ENCODE results near the gene TPX2.

Gene TPX2

DNA sequence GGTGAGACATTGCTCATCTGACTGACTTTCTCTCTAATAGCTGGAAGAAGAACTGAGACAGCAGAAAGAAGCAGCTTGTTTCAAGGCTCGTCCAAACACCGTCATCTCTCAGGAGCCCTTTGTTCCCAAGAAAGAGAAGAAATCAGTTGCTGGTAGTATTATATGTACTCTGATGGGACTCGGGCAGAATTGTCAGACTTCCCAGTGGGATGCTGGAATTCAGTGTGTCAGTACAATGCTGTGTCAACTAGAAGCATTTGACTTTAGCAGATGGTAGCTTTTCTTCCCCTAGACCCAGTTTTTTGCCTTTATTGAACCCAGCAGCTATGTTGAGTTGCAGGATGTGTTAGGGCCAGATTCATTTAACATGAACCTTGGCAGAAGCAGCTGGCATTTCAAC, 58.3 kb downstream of the TPX2 start:
- no peaks in the 10 kb centered on the region for H3K4me1 Mint-ChIP-seq

DNA sequence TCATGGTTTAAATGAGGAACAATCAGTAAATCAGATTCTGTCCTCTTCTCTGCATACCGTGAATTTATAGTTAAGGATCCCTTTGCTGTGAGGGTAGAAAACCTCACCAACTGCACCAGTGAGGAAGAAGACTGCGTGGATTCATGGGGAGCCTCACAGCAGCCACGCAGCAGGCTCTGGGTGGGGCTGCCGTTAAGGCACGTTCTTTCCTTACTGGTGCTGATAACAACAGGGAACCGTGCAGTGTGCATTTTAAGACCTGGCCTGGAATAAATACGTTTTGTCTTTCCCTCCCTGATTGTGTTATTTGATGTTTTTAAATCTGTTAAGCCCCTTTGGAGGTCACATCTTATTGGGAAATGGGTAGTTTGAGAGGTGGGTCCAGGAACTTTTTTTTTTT, 62.4 kb downstream of the TPX2 start:
- TF ChIP-seq, protein P1, sequence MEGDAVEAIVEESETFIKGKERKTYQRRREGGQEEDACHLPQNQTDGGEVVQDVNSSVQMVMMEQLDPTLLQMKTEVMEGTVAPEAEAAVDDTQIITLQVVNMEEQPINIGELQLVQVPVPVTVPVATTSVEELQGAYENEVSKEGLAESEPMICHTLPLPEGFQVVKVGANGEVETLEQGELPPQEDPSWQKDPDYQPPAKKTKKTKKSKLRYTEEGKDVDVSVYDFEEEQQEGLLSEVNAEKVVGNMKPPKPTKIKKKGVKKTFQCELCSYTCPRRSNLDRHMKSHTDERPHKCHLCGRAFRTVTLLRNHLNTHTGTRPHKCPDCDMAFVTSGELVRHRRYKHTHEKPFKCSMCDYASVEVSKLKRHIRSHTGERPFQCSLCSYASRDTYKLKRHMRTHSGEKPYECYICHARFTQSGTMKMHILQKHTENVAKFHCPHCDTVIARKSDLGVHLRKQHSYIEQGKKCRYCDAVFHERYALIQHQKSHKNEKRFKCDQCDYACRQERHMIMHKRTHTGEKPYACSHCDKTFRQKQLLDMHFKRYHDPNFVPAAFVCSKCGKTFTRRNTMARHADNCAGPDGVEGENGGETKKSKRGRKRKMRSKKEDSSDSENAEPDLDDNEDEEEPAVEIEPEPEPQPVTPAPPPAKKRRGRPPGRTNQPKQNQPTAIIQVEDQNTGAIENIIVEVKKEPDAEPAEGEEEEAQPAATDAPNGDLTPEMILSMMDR (IDR thresholded peaks at IDR 0.05; ENCODE audit: unreplicated experiment in 3 of 3): no peak
- Mint-ChIP-seq H3K4me1 (peaks cover 10% of the 10 kb centered on the region), H3K36me3 (ENCODE audit: low read depth) (peaks cover 71% of the 10 kb centered on the region), H3K27me3 (ENCODE audit: low read depth) (no peaks in the 10 kb centered on the region), H3K9me3 (no peaks in the 10 kb centered on the region), H3K4me3 (no peak overlapping the region), H3K27ac (no peak overlapping the region)

More for the DNA sequence above, 58.3 kb downstream of the TPX2 start:
- H3K4me3 Mint-ChIP-seq: no peak overlapping the region
- peaks cover 61% of the 10 kb centered on the region for H3K36me3 Mint-ChIP-seq (ENCODE audit: low read depth)
- no peaks in the 10 kb centered on the region for H3K27me3 Mint-ChIP-seq (ENCODE audit: low read depth)
- TF ChIP-seq, protein P1 (IDR thresholded peaks at IDR 0.05; ENCODE audit: unreplicated experiment in 3 of 3): no peak
- no peak overlapping the region for H3K27ac Mint-ChIP-seq
- no peaks in the 10 kb centered on the region for H3K9me3 Mint-ChIP-seq

DNA sequence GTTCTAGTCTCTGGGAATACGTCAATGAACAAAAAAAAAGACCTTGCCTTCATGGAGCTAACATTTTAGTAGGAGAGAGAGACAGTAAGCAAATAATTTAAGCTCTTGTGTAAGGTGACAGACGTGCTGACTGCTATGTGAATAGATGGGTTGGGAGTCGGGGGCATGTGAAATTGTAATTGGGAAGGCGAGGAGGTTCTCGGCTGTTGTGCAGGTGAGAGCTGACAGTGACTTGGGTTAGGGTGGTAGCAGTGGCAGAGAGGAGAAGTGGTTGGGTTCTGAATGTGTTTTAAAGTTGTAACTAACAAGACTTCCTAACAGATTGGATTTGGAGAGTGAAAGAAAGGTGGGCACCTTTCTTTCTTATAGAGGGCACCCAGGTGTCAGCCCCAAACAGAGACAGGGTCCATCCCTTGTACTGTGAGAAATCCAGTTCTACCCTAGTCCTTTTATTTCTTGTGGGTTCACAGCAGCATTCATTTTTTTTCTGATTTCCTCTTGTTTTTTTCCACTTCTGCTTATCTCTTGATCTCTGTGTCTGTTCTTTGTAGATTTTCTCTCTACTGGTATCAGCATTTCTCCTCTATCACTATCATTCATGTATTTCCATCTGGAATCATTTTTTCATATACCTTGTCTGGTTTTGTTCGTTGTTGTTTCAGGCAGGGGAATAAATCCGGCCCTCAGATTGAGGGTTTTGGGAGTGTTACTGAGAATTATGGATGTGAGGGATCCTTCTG, 64.6 kb downstream of the TPX2 start:
- peaks cover 12% of the 10 kb centered on the region for H3K4me1 Mint-ChIP-seq
- H3K4me3 Mint-ChIP-seq: no peak overlapping the region
- H3K9me3 Mint-ChIP-seq: no peaks in the 10 kb centered on the region
- no peak overlapping the region for H3K27ac Mint-ChIP-seq
- H3K36me3 Mint-ChIP-seq (ENCODE audit: low read depth): peaks cover 55% of the 10 kb centered on the region
- H3K27me3 Mint-ChIP-seq (ENCODE audit: low read depth): no peaks in the 10 kb centered on the region
- TF ChIP-seq, protein P1 (IDR thresholded peaks at IDR 0.05; ENCODE audit: unreplicated experiment in 3 of 3): no peak

DNA sequence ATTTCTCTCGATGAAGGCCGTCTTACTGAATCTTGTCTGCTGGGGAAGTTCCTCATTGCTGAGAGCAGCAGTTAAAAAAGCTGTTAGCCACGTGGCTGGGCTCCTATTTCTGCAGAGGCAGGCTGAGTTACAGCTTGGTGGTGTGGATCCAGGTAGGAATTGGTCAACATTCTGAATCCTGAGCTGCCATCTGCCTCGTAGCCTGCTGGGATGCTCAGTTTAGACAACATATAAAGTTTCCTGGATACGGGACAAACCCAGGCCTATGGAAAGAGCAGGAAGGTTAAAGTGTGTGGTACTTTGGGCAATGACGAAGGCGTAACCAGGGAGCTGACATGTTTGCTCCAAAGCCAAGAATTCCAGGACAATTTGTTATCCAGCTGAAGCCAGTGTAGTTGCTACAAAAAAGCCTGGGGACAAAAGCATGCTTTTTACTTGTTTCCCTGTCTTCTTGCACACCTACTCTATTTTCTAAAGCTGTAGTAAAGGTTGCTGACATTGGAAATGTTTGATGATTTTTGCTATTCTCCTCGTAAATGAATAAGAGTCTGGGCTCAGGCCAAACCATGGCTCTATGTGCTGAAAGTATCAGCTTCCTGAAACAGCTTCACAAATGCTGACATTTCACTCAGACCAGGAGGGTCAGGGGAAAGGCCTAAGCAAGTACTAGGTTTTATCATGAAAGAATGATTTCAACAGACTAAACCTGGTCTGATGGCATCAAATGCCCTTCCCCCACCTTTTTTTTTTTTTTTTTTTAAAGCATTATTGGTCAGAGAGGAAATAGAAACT, 67.7 kb downstream of the TPX2 start:
- Mint-ChIP-seq H3K27me3 (ENCODE audit: low read depth) (no peaks in the 10 kb centered on the region), H3K9me3 (no peaks in the 10 kb centered on the region), H3K36me3 (ENCODE audit: low read depth) (peaks cover 36% of the 10 kb centered on the region), H3K4me3 (no peak overlapping the region), H3K4me1 (peaks cover 32% of the 10 kb centered on the region), H3K27ac (no peak overlapping the region)
- TF ChIP-seq, protein P1 (IDR thresholded peaks at IDR 0.05; ENCODE audit: unreplicated experiment in 3 of 3): no peak

DNA sequence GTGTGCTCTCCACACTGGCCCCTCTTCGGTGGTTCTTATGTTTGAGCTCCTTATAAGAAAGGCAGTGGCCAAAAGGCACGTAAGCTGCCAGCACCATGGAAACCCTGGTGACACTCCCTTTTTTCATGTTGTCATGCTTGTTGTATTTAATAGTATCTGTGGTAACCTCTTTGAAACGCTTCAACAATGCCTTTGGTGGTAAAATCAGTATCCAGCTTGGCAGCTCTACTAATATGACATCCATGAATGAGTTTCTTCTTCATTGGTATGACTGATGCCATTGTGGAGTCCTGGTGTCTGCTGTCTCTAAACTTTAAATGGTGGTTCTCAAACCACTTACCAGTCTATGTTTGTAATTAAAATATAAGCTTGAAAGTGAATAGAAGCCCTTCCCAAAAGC, 69.4 kb downstream of the TPX2 start:
- no peaks in the 10 kb centered on the region for H3K9me3 Mint-ChIP-seq
- H3K36me3 Mint-ChIP-seq (ENCODE audit: low read depth): peaks cover 23% of the 10 kb centered on the region
- no peak overlapping the region for H3K4me3 Mint-ChIP-seq
- TF ChIP-seq, protein P1 (IDR thresholded peaks at IDR 0.05; ENCODE audit: unreplicated experiment in 3 of 3): no peak
- no peaks in the 10 kb centered on the region for H3K27me3 Mint-ChIP-seq (ENCODE audit: low read depth)
- H3K4me1 Mint-ChIP-seq: peaks cover 46% of the 10 kb centered on the region
- no peak overlapping the region for H3K27ac Mint-ChIP-seq
